HG03432 (cell line): Measurements from ENCODE around the gene MLLT10.

ENCODE experiments used
- ATAC-seq: cut with Tn5 transposase; IDR thresholded peaks from one replicate; pipeline ENCODE4 v1.9.1; 2021; ENCODE audit warnings: mild to moderate bottlenecking, moderate library complexity; ENCODE audit not compliant: unreplicated experiment

The MLLT10 gene

DNA sequence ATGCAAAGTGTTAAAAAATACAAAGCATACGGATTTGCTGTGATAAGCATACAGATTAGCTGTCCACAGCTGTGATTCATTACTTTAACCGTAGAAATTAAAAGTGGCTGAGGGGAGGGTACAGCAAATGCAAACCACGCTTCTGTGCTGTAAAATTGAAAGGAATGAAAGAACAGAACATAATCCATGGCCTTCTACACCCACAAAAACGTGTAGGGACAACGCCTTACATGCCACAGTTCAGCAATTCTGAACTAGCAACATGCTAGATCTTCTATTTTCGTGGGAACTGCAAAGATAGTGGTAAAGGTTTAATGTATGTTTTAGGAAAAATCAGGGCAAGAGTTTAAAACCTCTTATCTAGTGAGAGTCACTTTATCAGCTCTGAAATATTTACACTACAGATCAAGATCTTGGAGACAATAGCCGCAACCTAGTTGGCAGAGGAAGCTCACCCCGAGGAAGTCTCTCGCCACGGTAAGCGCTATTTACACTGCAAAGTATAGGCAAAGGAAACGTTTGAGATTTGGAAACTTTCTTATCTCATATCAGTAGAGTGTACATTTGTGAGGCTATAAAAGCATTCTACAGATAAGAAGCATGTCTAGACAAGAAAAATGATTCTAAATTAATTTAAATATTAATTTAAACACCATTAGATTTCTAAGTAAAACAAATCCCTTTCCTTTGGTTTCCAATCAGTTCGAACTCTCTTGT lies 193.6 kb downstream of the MLLT10 start:
- no peak for ATAC-seq

DNA sequence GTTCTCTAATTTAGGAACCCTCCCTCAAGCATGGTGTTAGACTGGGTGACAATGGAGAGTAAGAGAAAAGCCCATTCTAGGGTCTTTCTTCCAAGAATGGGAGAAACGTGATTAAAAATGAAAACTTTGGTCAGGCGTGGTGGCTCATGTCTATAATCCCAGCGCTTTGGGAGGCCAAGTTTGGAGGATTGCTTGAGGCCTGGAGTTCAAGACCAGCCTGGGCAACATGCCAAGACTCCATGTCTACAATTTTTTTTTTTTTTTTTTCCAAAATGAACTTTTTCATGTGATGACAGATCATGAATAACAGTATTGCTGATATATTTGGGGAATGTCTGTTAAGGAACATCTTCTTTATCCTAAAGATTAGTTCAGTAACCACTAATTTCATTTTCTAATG lies 194.6 kb downstream of the MLLT10 start:
- no peak for ATAC-seq

DNA sequence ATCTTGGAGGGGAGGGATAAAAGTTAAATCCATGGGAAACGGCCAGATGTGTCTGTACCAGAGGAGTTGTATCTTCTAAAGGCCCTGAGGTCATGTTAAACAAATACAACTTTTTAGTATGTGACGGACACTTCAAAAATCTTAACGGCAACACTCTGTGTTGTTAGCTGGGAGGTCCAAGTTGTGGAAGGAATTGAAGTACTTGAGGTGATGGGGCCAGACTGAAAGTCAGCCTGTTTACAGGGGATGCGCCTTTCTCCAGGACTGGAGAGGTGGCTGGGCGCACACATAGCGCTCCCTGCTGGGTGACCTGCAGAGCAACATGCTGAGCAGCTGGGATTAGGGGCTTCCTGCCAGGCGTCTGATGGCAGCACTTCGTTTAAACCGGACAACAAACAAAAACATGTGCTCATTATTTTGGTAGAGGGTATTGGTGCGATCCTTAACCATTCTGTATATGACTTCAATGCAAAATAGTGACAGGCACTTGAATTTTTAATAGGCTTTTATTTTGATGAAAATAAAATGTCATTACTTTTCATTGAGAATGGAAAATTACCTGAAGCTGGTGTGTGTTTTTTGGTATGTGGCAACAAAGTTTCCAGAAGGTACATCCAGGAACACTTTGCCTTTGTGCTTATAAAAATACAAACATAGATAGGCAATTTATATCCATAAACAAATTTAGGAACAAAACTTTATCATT lies 198.2 kb downstream of the MLLT10 start:
- peak; percentile 89 for ATAC-seq

DNA sequence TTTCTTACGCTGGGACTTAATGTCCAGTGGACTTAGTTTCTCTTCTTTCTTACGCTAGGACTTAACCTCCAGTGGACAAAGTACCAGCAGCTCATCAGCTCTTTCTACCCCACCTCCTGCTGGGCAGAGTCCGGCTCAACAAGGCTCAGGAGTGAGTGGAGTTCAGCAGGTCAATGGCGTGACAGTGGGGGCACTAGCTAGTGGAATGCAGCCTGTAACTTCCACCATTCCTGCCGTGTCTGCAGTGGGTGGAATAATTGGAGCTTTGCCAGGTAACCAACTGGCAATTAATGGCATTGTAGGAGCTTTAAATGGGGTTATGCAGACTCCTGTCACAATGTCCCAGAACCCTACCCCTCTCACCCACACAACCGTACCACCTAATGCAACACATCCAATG lies 199.7 kb downstream of the MLLT10 start:
- no peak for ATAC-seq

DNA sequence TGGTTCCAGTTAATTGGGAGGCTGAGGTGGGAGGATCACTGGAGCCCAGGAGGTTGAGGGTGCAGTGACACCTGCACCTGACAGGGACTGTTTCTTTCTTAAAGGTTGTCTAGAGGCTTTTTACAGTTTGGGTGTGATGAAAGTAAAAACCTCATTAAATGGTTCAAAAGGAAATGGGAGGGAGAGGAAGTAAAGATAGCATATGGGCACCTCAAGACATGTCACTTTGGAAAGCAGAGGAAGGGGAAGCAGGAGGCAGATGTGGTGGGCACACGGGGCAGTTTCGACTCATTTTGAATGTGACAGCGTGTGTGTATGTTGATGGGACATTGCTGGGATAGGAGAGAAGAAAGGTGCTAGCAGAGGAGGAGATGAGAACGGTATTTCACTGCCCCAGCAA lies 203.1 kb downstream of the MLLT10 start:
- no peak for ATAC-seq

DNA sequence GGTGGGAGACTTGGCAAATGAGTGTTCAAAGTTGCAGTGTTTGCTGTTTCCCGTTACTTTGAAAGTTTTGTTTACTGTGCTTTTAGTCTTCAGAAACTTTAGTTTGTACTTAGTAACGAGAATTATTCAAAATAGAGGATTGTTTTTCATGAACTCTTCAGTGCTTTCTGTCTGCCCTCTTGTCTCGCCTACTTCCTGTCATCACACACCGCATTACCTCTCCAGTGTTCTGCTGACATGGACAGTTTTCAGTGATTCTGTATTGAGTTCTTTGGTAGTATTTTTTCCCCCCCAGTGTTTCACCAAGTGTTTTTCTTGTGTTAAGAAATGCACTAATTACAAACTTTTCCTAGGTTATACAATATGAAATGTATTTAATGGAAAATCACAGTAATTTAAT lies 207.0 kb downstream of the MLLT10 start:
- ATAC-seq = no peak

DNA sequence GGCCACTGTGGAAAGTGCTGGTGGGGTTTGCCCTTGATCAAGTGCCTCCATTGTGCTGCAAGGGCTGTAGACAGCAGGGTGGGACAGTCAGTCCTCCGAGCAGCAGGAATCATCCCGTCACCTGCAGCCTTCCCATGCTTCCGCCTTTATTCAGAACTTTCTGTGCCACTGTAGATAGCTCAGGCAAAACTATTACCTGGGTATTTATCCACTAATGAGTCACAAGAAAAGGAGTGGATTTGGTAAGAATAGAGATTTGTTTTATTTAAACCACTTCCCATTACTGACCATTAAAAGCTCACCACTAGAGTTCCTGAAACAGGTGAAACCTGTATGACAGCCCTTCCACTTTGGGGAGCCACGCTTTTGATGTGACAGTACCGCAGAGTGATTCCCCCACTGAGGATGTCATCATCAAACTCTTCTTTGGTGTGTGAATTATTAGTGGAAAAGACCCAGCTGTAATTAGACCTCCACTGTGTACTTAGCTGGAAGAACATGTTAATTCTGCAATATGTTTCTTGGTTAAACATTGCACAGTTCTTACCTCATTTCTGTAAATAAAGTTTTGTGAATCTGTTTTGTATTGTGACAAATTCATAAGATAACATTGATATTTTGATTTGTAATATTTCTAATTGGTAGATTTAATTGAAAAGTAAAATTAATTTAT lies 208.8 kb downstream of the MLLT10 start:
- ATAC-seq = no peak

DNA sequence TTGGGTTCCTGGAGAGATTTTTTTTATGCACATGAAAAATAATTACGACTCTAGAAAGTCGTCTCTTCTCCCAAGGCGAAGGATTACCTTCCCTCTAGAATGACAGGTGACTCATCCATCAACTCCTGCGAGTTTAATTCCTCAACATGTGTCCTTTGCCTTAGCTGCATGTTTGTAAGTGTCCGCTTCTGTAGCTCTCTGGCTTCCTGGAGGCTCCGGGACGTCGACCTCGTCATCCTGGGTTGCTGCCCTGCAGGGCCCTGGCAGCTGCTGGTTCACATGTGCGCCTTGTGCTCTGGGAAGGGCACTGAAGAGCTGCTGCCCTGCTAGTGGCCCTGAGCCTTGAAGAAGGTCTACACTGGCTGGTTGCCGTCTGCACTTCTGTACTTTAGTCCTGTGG lies 210.2 kb downstream of the MLLT10 start:
- no peak for ATAC-seq

DNA sequence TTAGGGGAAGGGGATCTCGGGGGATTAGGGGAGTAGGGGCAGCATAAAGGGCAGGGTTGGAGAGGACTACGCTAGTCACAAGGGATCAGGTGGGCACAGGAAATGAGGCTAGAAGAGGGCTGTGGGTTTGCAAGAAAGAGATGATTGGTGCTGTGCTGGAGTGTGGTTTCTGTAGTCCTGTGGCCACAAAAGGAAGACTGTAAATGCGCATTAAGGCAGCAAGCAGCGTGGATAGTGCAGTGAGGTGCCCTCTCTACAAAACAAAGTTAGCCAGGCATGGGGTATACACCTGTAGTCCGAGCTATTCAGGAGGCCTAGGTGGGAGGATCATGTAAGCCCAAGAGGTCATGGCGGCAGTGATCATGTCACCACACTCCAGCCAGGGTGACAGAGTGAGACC lies 212.1 kb downstream of the MLLT10 start:
- no peak for ATAC-seq

DNA sequence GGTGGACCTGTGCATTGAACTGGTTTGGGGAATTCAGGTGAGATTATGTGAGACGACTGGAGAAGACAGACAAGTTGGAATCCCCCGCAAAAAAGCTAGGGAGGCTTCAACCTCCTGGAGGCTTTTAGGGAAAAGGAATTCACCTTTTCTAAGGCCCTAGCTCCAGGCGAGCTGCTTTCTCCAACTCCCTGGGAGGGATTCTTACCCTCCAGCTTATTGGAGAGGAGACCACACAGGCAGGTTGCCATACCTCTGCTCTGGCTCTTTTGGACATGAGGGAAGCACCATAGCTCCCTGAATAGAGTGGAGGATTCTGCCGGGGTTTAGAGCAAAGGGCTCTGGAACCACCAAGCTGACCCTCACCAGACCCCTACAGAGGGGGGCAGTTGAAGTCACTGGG lies 213.8 kb downstream of the MLLT10 start:
- ATAC-seq = no peak

DNA sequence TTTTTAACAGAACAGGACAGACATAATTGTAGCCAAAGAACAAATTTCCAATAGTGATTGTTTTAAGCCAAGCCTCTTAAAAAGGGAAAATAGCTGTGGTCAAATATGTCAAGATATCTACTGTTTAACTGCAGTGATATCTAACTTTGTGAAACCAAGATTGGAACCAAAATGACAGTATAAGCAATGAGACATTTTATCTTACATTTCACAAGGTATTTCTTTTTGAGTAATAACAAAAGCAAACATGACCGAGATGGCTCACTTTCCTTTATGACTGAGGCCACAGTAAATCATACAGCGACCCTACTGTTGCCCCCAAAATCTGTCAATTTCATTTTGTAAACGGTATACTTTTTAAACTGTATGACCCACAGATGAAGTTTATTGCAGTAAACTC lies 215.8 kb downstream of the MLLT10 start:
- no peak for ATAC-seq

DNA sequence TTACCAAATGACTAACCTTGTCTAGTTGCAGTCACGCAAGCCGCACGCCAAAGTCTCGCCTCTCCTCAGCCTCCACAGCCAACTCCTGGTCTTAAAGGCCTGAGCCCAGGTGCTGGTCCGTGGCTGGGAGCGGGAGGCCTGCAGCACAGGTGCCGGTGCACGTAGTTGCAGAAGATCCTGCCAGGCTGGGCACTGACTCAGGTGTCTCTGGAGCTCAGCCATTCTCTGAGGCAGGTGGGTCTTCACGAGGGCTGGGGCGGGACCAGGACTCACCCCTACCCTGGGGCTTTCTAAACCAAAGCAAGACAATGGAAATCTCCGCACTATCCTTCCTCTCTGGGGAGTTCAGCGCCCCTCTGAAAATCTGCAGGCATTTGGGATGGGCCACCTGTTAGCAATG lies 216.4 kb downstream of the MLLT10 start:
- ATAC-seq = no peak

DNA sequence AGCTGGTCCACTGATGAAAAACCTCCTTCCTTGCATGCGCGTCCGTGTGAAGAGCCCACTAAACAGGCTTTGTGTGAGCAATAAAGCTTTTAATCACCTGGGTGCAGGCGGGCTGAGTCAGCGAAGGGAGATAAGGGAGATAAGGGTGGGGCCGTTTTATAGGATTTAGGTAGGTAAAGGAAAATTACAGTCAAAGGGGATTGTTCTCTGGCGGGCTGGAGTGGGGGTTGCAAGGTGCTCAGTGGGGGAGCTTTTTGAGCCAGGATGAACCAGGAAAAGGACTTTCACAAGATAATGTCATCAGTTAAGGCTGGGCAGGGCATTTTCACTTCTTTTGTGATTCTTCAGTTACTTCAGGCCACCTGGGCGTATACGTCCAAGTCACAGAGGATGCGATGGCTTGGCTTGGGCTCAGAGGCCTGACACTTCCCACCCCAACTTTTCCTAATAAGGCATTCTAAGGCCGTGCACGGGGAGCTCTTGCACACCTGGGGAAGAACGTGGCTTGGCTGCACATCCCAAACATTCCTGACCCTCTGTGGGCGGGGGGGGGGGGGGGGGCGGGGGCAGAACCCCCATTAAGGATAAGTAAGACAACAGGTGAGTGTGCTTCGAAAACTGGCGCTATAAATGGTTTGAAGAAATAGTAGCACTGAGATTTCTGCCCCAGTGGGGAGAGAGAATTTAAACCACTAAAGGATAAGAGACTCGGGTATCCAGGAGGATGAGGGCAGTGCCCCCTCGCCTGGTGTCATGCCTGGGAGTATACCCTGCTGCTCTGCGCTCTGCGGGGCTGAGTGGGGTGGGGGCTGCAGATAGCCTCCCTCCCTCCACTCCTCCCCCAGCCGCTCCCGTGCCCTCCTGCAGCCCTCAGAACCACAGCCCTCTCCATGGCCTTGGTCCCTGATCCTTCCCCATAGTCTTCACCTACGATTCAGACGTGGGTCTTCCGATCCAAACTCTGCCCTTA lies 217.6 kb downstream of the MLLT10 start:
- no peak for ATAC-seq

DNA sequence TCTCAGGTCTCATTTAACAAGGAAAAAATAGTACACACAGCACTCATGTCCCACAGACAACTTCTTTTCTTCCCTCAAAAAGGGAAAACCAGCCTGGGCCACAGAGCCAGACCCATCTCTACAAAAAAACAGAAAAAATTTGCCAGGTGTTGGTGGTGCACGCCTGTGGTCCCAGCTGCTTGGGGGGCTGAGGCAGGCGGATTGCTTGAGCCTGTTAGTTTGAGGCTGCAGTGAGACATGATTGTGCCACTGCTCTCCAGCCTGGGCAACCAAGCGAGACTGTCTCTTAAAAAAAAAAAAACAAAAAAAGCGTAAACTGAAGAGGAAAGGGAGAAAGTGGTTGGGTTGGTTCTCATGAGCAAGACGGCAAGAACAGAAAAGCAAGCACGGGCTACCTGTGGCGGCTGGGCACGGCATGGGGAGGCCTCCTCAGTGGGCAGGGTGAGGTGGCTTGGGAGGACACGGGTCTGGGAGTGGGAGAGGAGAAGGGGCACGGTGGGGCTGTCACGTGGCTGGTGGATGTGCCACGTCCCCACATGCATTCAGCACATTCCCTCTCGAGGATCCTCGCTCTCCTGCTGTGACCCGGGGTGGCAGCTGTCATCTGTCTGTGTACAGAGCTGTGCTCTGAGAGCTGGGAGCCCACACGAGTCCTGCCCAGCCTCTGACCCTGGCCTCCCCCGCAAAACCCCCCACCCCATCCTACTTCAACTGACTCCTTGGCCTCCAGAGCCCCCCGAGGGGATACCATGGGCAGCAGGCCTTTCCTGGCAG lies 219.7 kb downstream of the MLLT10 start:
- no peak for ATAC-seq

DNA sequence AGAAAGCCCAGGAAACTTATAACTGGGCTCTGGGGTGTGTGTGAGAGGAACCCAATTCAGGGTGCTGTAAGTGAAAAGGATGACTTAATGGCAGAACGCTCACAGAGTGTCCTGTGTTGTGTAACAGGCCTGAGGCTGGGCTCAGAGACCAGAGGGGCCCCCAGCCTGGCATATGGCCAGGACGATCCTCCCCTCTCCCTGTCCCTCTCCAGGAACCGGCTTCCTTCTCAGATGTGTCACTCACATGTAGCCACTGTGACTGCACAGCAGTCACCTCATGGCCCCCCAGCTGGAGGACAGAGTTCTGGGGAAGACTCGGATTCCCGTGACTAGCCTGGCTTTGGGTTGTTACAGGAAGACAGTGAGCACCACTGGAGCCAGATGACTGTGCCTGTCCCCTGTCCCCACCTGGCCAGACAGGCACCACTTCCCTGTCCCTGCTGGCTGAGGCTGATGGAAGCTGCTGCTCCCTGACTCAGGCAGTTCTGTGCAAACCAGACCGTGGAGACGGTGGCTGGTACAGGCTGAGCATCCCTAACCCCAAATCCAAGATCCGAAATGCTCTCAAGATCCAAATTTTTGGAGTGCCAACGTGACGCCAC lies 220.5 kb downstream of the MLLT10 start:
- ATAC-seq = no peak

DNA sequence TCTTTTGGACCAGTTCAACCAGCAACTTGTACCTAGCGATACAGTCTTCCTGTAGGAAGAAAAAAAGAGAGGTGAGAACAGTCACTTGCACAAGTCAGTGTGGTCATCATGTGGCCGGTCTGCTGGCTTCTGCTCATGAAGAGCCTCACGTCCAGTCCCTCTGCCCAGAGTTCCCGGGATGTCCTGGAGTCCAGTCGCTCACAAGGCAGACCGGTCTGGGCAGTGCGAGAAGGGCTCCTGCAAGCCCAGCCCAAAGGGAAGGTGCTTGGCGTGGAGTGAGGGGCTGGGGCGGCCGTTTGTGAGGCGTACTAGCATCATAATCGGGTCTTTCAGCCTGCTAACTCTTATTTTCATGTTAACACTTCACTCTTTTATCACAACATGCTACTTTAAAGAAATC lies 222.7 kb downstream of the MLLT10 start:
- no peak for ATAC-seq

DNA sequence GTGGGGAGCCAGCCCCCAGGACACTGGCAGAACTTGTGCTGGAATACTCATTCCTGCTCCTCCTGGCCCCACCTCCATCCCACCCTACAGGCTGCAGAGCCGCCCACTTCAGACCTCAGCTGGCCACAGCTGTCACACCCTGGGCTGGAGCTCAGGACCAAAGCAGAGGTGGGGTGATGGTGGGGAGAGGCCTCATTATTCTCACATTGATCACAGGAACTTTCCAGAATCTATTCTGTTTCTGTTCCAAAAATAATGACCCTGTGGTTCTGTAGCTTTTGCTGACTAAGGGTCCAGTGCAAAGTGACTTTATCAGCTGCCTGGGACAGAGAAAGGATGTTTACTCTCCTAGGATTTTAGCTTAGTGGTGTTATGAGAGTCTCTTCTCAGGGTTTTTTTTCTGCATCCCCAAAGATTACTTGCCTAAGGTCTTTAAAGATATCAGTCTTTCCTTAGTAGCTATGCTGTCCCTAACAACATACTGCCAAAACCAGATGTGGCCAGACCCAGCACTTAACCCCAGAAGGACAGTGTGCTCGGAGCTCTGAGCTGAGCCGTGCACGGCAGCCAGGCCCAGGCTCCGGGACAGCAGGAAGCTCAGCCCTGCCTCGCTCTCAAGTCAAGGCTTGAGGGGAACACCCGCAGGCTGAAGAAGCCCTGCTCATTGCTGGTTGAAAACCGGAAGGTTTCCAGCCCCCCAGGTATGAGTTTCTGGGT lies 223.3 kb downstream of the MLLT10 start:
- no peak for ATAC-seq

DNA sequence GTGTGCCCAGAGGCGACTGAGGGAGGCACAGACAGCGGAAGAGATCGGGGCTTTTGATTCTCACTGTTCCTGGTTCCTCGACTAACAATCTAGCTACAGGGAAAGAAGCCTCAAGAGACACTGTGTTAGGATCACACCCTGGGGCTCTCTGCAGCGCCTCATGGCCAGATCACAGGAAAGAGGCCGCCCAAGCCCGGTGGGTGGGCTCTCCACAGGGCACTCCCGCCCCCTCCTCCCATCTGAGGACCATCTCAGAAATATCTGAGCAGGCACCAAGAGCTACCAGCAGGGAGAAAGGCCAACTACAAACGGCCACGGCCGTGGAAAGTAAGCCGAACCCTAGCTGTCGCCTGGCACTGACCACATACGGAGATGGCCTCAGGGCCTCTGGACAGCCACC lies 224.2 kb downstream of the MLLT10 start:
- no peak for ATAC-seq

DNA sequence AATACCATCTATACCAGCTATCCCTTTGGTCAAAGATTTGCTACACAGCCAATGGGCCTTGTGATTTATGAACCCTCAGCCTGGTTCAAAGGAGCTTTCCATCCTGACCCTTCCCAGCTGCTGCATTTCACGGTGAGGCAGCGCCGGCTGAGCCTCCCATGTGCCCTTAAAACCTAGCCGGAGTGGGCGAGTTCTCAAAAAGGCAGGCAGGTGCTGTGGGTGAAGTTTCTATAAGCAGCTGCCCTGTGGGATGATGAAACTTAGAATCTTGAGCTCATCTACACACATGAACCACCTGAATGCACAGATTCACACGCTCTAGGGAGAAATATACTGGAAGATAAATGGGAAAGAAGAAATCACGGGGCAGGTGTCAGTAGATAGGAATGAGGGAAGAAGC lies 224.7 kb downstream of the MLLT10 start:
- ATAC-seq = no peak
